ENCODE measurements around the gene TARS1. TPM values are rescaled to one million over a fixed set of nuclear protein-coding genes. Genes with fewer than 3 reads are reported as not detected.

TARS1 gene
- total and polyA plus RNA-seq, 2 of the 8 experiments (the other 6 are each of a cell fraction or from before 2014, with no cell fraction given) = 94.4 to 445 TPM

GRCh38 chr5:33422191-33422590 is 18.6 kb upstream of the TARS1 start (continued):
- TF ChIP-seq, protein P1, sequence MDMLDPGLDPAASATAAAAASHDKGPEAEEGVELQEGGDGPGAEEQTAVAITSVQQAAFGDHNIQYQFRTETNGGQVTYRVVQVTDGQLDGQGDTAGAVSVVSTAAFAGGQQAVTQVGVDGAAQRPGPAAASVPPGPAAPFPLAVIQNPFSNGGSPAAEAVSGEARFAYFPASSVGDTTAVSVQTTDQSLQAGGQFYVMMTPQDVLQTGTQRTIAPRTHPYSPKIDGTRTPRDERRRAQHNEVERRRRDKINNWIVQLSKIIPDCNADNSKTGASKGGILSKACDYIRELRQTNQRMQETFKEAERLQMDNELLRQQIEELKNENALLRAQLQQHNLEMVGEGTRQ (IDR thresholded peaks at IDR 0.05; ENCODE audit: low read length) = no peak
- TF ChIP-seq, protein P2, sequence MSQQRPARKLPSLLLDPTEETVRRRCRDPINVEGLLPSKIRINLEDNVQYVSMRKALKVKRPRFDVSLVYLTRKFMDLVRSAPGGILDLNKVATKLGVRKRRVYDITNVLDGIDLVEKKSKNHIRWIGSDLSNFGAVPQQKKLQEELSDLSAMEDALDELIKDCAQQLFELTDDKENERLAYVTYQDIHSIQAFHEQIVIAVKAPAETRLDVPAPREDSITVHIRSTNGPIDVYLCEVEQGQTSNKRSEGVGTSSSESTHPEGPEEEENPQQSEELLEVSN (IDR thresholded peaks at IDR 0.05) = no peak
- TF ChIP-seq KDM5A (IDR thresholded peaks at IDR 0.05; ENCODE audit: low read length) = no peak
